HL-60/S4 treated with retinoic acid at 250 ng/mL for 4 days and 3 days (cell line): ENCODE results near the gene RAPGEF1.

Experiments
- in situ Hi-C: fragments of 300-500 bp; cut with MboI; formaldehyde crosslinking; loops from 2 replicates; pipeline ENCODE4 v1.7.0; 2022; ENCODE audit warnings: low sequenced_read_pairs

RAPGEF1 gene

GRCh38 chr9:131611586-131612315 lies 128.1 kb downstream of the RAPGEF1 start:
- in situ Hi-C loops = no loop called here

GRCh38 chr9:131610231-131610761 lies 129.6 kb downstream of the RAPGEF1 start:
- in situ Hi-C loops = no loop called here

- in situ Hi-C loops = no loop called here
Observed at GRCh38 chr9:131609099-131609830, 130.6 kb downstream of the RAPGEF1 start.

- in situ Hi-C loops = no loop called here
Observed at GRCh38 chr9:131608493-131609037, 131.3 kb downstream of the RAPGEF1 start.

- in situ Hi-C loops = no loop called here
Observed at GRCh38 chr9:131607591-131607990, 132.3 kb downstream of the RAPGEF1 start.

GRCh38 chr9:131606896-131607567 lies 132.8 kb downstream of the RAPGEF1 start:
- in situ Hi-C loops = no loop called here

GRCh38 chr9:131605770-131606590 lies 133.9 kb downstream of the RAPGEF1 start:
- in situ Hi-C loops = no loop called here

GRCh38 chr9:131603711-131604439 lies 136.0 kb downstream of the RAPGEF1 start:
- in situ Hi-C loops = no loop called here

GRCh38 chr9:131603199-131603598 lies 136.7 kb downstream of the RAPGEF1 start:
- in situ Hi-C loops = no loop called here

GRCh38 chr9:131601683-131602181 lies 138.1 kb downstream of the RAPGEF1 start:
- in situ Hi-C loops = no loop called here

GRCh38 chr9:131598121-131598520 lies 141.8 kb downstream of the RAPGEF1 start:
- in situ Hi-C loops = no loop called here

- in situ Hi-C loops = no loop called here
Observed at GRCh38 chr9:131597246-131597645, 142.6 kb downstream of the RAPGEF1 start.

GRCh38 chr9:131596430-131596743 lies 143.5 kb downstream of the RAPGEF1 start:
- in situ Hi-C loops = no loop called here

GRCh38 chr9:131595696-131596429 lies 144.0 kb downstream of the RAPGEF1 start:
- in situ Hi-C loops = no loop called here

GRCh38 chr9:131594906-131595665 lies 144.8 kb downstream of the RAPGEF1 start:
- in situ Hi-C loops = no loop called here

- in situ Hi-C loops = no loop called here
Observed at GRCh38 chr9:131593936-131594665, 145.8 kb downstream of the RAPGEF1 start.

- in situ Hi-C loops = no loop called here
Observed at GRCh38 chr9:131593091-131593820, 146.6 kb downstream of the RAPGEF1 start.
